ENCODE data around the gene KIF2C.

Gene KIF2C

DNA sequence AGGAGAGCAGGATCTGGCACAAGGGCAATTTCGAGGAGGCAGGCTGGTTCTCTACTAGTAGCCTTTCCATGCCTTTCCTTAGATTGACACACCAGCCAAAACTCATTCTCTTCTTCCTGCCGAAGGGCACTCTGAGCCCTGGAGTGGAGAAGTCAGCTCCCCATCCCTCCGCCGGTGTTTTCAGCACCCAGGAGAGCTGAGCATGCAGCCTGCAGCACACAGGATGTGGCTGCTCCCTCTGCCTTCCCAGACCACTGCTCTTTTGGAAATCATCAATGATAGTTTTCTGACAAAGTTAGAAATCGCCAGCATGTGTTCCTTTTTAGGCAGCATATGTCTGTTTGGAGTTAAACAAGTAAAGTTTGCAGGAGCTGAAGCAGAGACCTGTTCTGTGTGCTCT is 20.3 kb upstream of the KIF2C start:
- Histone ChIP-seq H3K9me3 (ENCODE audit: insufficient read depth, low read length) (no peaks in the 10 kb centered on the region), H3K9ac (ENCODE audit: insufficient read length, low read depth) (no peak overlapping the region), H3K4me1 (ENCODE audit: insufficient read depth, insufficient read length) (no peaks in the 10 kb centered on the region), H3K27me3 (ENCODE audit: insufficient read depth, insufficient read length) (no peaks in the 10 kb centered on the region), H3K4me3 (ENCODE audit: insufficient read length, low read depth) (no peak overlapping the region), H3K36me3 (ENCODE audit: insufficient read depth, insufficient read length, low read length) (no peaks in the 10 kb centered on the region)
- TF ChIP-seq SUZ12 (IDR thresholded peaks at IDR 0.05; ENCODE audit: extremely low read depth, insufficient read depth, insufficient read length), result no peak
- no peak for TF ChIP-seq ZNF274 (IDR thresholded peaks at IDR 0.05; ENCODE audit: low read depth, low read length)
- TF ChIP-seq YY1 (IDR thresholded peaks at IDR 0.05; ENCODE audit: insufficient read depth, insufficient read length), result no peak
- DNase-seq (ENCODE audit: low read depth, low spot score), result no peak

DNA sequence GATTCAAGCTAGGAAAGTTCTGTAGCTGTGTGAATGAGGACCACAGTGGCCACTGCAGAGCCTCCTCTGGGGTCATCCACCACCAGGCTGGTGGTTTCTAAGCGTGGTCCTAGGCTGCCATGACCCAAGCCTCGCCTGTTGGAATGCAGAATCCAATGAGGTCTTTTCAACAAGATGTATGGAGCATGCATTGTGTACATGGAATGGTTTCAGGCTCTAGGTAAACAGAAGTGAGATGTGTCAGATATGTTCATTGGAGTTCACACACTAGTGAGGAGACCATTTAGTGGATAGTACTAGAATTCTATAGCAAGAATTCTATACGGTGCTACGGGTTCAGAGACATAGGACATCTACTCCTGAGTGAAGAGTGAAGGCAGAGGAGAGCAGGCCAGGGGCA is 19.4 kb upstream of the KIF2C start:
- TF ChIP-seq ZNF274 (IDR thresholded peaks at IDR 0.05; ENCODE audit: low read depth, low read length), result no peak
- Histone ChIP-seq H3K9me3 (ENCODE audit: insufficient read depth, low read length) (no peaks in the 10 kb centered on the region), H3K9ac (ENCODE audit: insufficient read length, low read depth) (no peak overlapping the region), H3K4me1 (ENCODE audit: insufficient read depth, insufficient read length) (peaks cover 2% of the 10 kb centered on the region), H3K27me3 (ENCODE audit: insufficient read depth, insufficient read length) (no peaks in the 10 kb centered on the region), H3K36me3 (ENCODE audit: insufficient read depth, insufficient read length, low read length) (no peaks in the 10 kb centered on the region), H3K4me3 (ENCODE audit: insufficient read length, low read depth) (no peak overlapping the region)
- DNase-seq (ENCODE audit: low read depth, low spot score), result no peak

DNA sequence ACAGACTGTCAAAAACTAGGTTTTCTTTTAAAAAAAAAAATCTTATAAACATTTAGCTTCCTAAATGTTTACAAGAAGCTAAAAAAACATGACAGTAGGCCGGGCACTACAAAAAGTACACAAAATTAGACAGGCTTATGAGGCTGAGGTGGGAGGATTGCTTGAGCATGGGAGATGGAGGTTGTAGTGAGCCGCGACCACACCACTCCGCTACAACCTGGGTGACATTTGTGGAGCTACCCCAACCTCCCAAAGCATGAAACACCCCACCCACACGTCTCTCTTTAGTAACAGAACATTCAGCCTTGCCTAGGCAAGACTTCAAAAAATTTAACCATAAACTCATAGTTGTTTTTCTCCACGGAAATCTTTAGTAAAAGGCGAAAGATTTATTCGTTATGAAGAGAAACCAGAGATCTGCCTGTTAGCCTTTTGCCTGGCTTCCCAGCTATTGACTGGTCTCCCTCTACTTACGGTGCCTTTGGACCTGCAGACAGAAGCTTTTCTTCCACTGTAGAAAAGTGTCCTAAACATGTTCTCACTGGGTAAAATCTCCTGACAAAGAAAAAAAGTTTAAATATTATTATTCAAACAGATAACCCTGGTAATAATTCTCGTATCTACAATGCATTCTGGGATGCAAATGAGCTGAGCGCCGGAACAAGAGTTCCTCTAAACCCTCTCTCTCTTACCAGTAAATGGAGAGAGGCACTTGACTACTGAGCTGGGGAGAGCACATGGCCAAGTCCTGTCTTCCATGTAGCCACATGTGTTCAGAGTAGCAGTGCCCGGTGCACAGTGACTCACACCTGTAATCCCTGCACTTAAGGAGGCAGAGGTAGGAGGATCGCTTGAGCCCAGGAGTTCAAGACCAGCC is 17.9 kb upstream of the KIF2C start:
- peak overlapping the region; percentile 21 for H3K9ac ChIP-seq (ENCODE audit: insufficient read length, low read depth)
- peaks cover 7% of the 10 kb centered on the region for H3K4me1 ChIP-seq (ENCODE audit: insufficient read depth, insufficient read length)

DNA sequence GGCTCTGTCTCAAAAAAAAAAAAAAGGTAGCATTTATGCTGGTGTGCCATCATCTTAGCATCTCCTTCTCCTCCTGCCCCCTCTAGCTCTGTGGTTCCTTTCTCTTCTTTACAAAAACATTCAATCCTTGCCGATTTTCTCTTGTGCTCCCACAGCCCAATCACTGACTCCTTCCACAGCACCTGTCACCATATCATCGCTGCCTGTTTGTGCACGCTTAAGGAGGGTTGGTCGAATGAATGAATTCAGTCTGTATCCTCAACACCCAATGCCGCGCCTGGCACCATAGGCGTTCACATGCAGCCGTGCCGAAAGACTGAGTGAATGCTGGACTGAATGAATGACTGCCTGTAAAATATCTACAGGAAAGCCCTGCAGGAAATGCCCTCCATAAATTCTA is 16.6 kb upstream of the KIF2C start:
- Histone ChIP-seq H3K4me3 (ENCODE audit: insufficient read length, low read depth) (no peak overlapping the region), H3K9me3 (ENCODE audit: insufficient read depth, low read length) (no peaks in the 10 kb centered on the region), H3K36me3 (ENCODE audit: insufficient read depth, insufficient read length, low read length) (no peaks in the 10 kb centered on the region), H3K4me1 (ENCODE audit: insufficient read depth, insufficient read length) (peaks cover 7% of the 10 kb centered on the region), H3K27me3 (ENCODE audit: insufficient read depth, insufficient read length) (no peaks in the 10 kb centered on the region), H3K9ac (ENCODE audit: insufficient read length, low read depth) (no peak overlapping the region)
- no peak for DNase-seq (ENCODE audit: low read depth, low spot score)
- TF ChIP-seq YY1 (IDR thresholded peaks at IDR 0.05; ENCODE audit: insufficient read depth, insufficient read length), result no peak
- no peak for TF ChIP-seq SUZ12 (IDR thresholded peaks at IDR 0.05; ENCODE audit: extremely low read depth, insufficient read depth, insufficient read length)
- no peak for TF ChIP-seq ZNF274 (IDR thresholded peaks at IDR 0.05; ENCODE audit: low read depth, low read length)

More for the DNA sequence above, 17.9 kb upstream of the KIF2C start:
- DNase-seq (ENCODE audit: low read depth, low spot score), result peak; percentile 92
- Histone ChIP-seq H3K4me3 (ENCODE audit: insufficient read length, low read depth) (no peak overlapping the region), H3K36me3 (ENCODE audit: insufficient read depth, insufficient read length, low read length) (no peaks in the 10 kb centered on the region), H3K9me3 (ENCODE audit: insufficient read depth, low read length) (no peaks in the 10 kb centered on the region), H3K27me3 (ENCODE audit: insufficient read depth, insufficient read length) (no peaks in the 10 kb centered on the region)
- TF ChIP-seq SUZ12 (IDR thresholded peaks at IDR 0.05; ENCODE audit: extremely low read depth, insufficient read depth, insufficient read length) (no peak), YY1 (IDR thresholded peaks at IDR 0.05; ENCODE audit: insufficient read depth, insufficient read length) (peak; percentile 48)

DNA sequence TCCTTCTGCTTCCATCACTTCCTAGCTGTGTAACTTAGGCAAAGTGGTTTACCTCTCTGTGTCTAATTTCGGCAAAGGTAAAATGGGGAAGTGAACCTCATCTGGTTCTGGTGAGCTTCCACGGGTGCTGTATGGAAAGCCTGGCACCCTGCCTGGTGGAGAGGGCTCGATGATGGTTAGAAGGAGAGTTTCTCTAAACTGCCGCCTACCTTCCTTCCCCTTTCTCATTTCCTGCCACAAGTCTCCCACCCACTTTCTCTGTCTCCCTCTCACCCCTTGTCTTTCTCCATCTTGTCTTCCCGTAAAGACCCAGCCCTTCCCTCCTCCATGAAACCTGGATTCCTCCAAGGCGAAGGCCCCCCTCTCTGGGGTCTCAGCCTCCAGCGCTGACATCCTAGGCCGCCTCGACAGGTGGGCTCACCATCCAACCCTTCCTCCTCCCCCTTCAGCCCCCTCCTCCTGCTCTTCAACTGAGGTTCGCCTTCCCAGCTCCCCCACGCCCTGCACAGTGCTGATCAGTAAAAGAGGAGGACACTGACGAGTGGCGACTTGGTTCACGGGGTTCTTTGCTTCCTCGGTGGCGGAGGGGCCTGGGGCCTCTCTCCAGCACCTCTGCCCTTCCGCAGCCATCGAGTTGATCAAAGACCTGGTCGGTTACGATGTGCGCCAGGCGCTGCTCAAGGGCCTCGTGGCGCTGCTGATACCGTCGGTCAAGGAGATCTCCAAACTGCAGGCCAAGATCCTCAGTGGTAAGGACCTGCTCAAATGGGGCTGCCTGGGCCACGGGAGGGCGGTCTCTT is 15.9 kb upstream of the KIF2C start:
- H3K9ac ChIP-seq (ENCODE audit: insufficient read length, low read depth), result no peak overlapping the region
- no peaks in the 10 kb centered on the region for H3K36me3 ChIP-seq (ENCODE audit: insufficient read depth, insufficient read length, low read length)
- TF ChIP-seq YY1 (IDR thresholded peaks at IDR 0.05; ENCODE audit: insufficient read depth, insufficient read length) (no peak), ZNF274 (IDR thresholded peaks at IDR 0.05; ENCODE audit: low read depth, low read length) (no peak), SUZ12 (IDR thresholded peaks at IDR 0.05; ENCODE audit: extremely low read depth, insufficient read depth, insufficient read length) (no peak)
- H3K4me3 ChIP-seq (ENCODE audit: insufficient read length, low read depth), result no peak overlapping the region
- H3K27me3 ChIP-seq (ENCODE audit: insufficient read depth, insufficient read length), result no peaks in the 10 kb centered on the region
- DNase-seq (ENCODE audit: low read depth, low spot score), result no peak
- no peaks in the 10 kb centered on the region for H3K9me3 ChIP-seq (ENCODE audit: insufficient read depth, low read length)
- peaks cover 7% of the 10 kb centered on the region for H3K4me1 ChIP-seq (ENCODE audit: insufficient read depth, insufficient read length)

DNA sequence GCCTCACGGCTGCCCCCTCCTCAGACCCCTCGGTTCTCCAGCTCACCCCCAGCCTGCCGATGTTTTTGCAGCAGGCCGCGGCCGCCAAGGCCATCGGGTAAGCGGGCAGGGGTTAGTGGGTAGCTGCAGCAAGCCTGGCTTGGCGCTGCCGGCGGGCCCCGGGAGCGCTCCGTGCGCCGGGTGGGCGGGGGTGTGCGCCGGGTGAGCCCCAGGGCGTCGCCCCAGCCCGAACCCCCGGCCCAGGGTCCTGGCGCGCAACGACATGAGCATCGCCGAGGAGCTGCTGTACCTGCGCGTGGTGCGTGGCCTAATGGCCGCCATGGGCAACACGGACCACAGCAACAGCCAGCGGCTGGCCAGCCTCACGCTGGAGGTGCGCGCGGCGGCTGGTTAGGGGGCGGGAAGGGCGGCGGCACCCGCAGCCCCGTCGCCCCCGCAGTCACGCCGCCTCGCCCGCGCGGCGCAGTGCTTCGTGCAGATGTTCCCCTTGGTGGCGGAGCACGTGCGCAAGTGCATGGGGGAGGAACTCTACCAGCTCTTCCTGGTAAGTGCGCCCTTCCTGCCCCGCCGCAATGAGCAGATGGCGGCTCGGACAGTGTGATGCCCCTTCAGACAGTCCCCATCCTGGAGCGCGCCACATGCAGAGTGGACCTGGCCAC is 15.2 kb upstream of the KIF2C start:
- Histone ChIP-seq H3K9me3 (ENCODE audit: insufficient read depth, low read length) (no peaks in the 10 kb centered on the region), H3K36me3 (ENCODE audit: insufficient read depth, insufficient read length, low read length) (no peaks in the 10 kb centered on the region), H3K4me3 (ENCODE audit: insufficient read length, low read depth) (no peak overlapping the region), H3K9ac (ENCODE audit: insufficient read length, low read depth) (no peak overlapping the region), H3K27me3 (ENCODE audit: insufficient read depth, insufficient read length) (no peaks in the 10 kb centered on the region), H3K4me1 (ENCODE audit: insufficient read depth, insufficient read length) (peaks cover 7% of the 10 kb centered on the region)
- DNase-seq (ENCODE audit: low read depth, low spot score), result no peak
- TF ChIP-seq SUZ12 (IDR thresholded peaks at IDR 0.05; ENCODE audit: extremely low read depth, insufficient read depth, insufficient read length), result no peak
- no peak for TF ChIP-seq YY1 (IDR thresholded peaks at IDR 0.05; ENCODE audit: insufficient read depth, insufficient read length)
- no peak for TF ChIP-seq ZNF274 (IDR thresholded peaks at IDR 0.05; ENCODE audit: low read depth, low read length)

All from NT2/D1 (cell line).